Tibial artery (tissue), 4 donors: ENCODE measurements around the gene C18orf32.
A peak's percentile ranks its signal among the peaks of the same experiment; 100 is the strongest.

ENCODE experiments used
- DNase-seq, 2 donors: peaks; one replicate each; pipeline ENCODE4 v3.0.0-alpha.2; 2019
- H3K27ac ChIP-seq, 2 donors: fragments of 200-600 bp; sonication (generic) in 1 of 2; 1 replicate in 1 of 2; 2 replicates in 1 of 2; pipeline ENCODE4 v1.5.1; 2018 to 2019; ENCODE audit warnings: mild to moderate bottlenecking in 1 of 2
- H3K27me3 ChIP-seq, 2 donors: fragments of 200-600 bp; sonication (generic) in 1 of 2; one replicate each; pipeline versions ENCODE4 v1.5.1 to v1.6.0; 2016 to 2019
- H3K36me3 ChIP-seq, 3 donors: fragments of 200-600 bp; sonication (generic) in 2 of 3; one replicate each; pipeline ENCODE4 v1.5.1; 2016 to 2019; ENCODE audit warnings: mild to moderate bottlenecking in 2 of 3
- H3K4me1 ChIP-seq, 4 donors: fragments of 200-600 bp; sonication (generic) in 2 of 4; 1 replicate in 3 of 4; 2 replicates in 1 of 4; pipeline ENCODE4 v1.5.1; 2016 to 2019
- H3K4me3 ChIP-seq, 2 donors: fragments of 200-600 bp; sonication (generic) in 1 of 2; 1 replicate in 1 of 2; 2 replicates in 1 of 2; pipeline ENCODE4 v1.5.1; 2018 to 2019; ENCODE audit warnings: mild to moderate bottlenecking in 2 of 2
- H3K9me3 ChIP-seq, 3 donors: fragments of 200-600 bp; sonication (generic) in 1 of 3; one replicate each; pipeline ENCODE4 v1.5.1; 2016 to 2019
- CTCF ChIP-seq, 2 experiments: fragments of 200-600 bp in 1 of 2; fragments of 450-650 bp in 1 of 2; IDR thresholded peaks; one replicate each; pipeline ENCODE4 v1.5.1; 2017 to 2019; ENCODE audit warnings: antibody characterized with exemption in 2 of 2, mild to moderate bottlenecking in 1 of 2, moderate library complexity in 1 of 2
- intact Hi-C: fragments of 100-400 bp; cut with DNase I; formaldehyde crosslinking; loops from one replicate; pipeline ENCODE4 v1.15.0; 2023; ENCODE audit warnings: low total_unique reads

C18orf32 gene

GRCh38 chr18:49490246-49490762 is 3.3 kb upstream of the C18orf32 start:
- TF ChIP-seq CTCF (IDR thresholded peaks at IDR 0.05) = no peak
- no peak overlapping the region for H3K4me3 ChIP-seq
- no peak for DNase-seq
- intact Hi-C loops = loop anchor here (5.0 to 10.0 kb wide), 2 partner anchors 797 to 884 kb away; partner anchors contain the start of genes CXXC1 and SKA1
- peaks cover 31 to 34% (median 33%) of the 10 kb centered on the region in 3 donors for H3K36me3 ChIP-seq
- no peak overlapping the region for H3K27ac ChIP-seq
- no peaks in the 10 kb centered on the region for H3K27me3 ChIP-seq
- H3K4me1 ChIP-seq = peaks cover 0 to 32% (median 12%) of the 10 kb centered on the region in 4 donors
- no peaks in the 10 kb centered on the region for H3K9me3 ChIP-seq

- Histone ChIP-seq H3K4me1 (peaks cover 0 to 36% (median 18%) of the 10 kb centered on the region in 4 donors), H3K27me3 (no peaks in the 10 kb centered on the region), H3K36me3 (peaks cover 36 to 44% (median 42%) of the 10 kb centered on the region in 3 donors), H3K4me3 (peak overlapping the region; percentile 73 to 88), H3K27ac (peak overlapping the region; percentile 89 to 98), H3K9me3 (no peaks in the 10 kb centered on the region)
- intact Hi-C loops = loop anchor here (5.0 to 10.0 kb wide), 3 partner anchors 327 to 811 kb away; partner anchors contain the start of genes ACAA2 and SMAD7
- TF ChIP-seq CTCF (IDR thresholded peaks at IDR 0.05) = no peak
- DNase-seq = no peak
These were observed 777 bp upstream of the C18orf32 start for GRCh38 chr18:49487711-49488310.

DNA sequence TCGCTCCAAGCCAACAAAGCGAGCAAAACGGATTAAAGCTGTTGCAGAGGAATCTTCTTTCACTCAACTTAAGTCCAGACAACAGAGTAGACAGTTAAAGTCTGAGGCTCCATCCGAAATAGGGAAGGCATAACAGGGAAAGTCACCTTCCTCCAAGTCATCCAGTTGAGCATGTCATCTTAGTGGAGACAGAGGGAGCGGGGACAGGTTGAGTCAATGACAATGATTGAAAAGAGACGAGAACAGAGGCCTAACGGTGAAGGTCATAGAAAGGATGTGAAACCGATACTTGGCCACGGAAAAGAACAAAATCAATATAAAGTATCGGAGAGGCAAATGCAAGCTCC is 455 bp downstream of the C18orf32 start:
- Histone ChIP-seq H3K4me1 (peaks cover 0 to 35% (median 17%) of the 10 kb centered on the region in 4 donors), H3K36me3 (peaks cover 43 to 56% (median 54%) of the 10 kb centered on the region in 3 donors), H3K27ac (peak overlapping the region; percentile 89 to 98), H3K27me3 (no peaks in the 10 kb centered on the region), H3K4me3 (peak overlapping the region; percentile 73 to 88), H3K9me3 (no peaks in the 10 kb centered on the region)
- no peak for DNase-seq
- intact Hi-C loops = loop anchor here (5.0 to 10.0 kb wide), 3 partner anchors 328 to 809 kb away; partner anchors contain the start of genes ACAA2 and SMAD7
- no peak for TF ChIP-seq CTCF (IDR thresholded peaks at IDR 0.05)

- Histone ChIP-seq H3K4me1 (peaks cover 0 to 31% (median 15%) of the 10 kb centered on the region in 4 donors), H3K36me3 (peaks cover 47 to 60% (median 54%) of the 10 kb centered on the region in 3 donors), H3K4me3 (peak overlapping the region; percentile 73 to 88), H3K27me3 (no peaks in the 10 kb centered on the region), H3K27ac (peak overlapping the region; percentile 89 to 98), H3K9me3 (no peaks in the 10 kb centered on the region)
- no peak for TF ChIP-seq CTCF (IDR thresholded peaks at IDR 0.05)
- no peak for DNase-seq
- intact Hi-C loops = loop anchor here (5.0 to 10.0 kb wide), 3 partner anchors 329 to 809 kb away; partner anchors contain the start of genes ACAA2 and SMAD7
These were observed 900 bp downstream of the C18orf32 start for GRCh38 chr18:49486134-49486533.

- H3K36me3 ChIP-seq = peaks cover 31 to 57% (median 41%) of the 10 kb centered on the region in 3 donors
- no peaks in the 10 kb centered on the region for H3K9me3 ChIP-seq
- no peak overlapping the region for H3K4me3 ChIP-seq
- DNase-seq = no peak
- H3K4me1 ChIP-seq = peaks cover 0 to 22% (median 13%) of the 10 kb centered on the region in 4 donors
- no peak for TF ChIP-seq CTCF (IDR thresholded peaks at IDR 0.05)
- H3K27me3 ChIP-seq = no peaks in the 10 kb centered on the region
- no peak overlapping the region for H3K27ac ChIP-seq
- intact Hi-C loops = loop anchor here (10.0 kb wide), 1 partner anchor 332 kb away; the partner anchor contains the start of gene ACAA2
These were observed 3.8 kb downstream of the C18orf32 start for GRCh38 chr18:49483198-49483597.
